ENCODE results near the gene FAM168A. TPM values are rescaled to one million over a fixed set of nuclear protein-coding genes. Genes with fewer than 3 reads are reported as not detected.

Gene FAM168A
- total and polyA plus RNA-seq, 2 experiments from 2014 or later: 6.3 to 24.5 TPM

GRCh38 chr11:73390601-73391565 lies 207.0 kb downstream of the FAM168A start:
- Histone ChIP-seq H3K9me3 (ENCODE audit: low read depth) (no peaks in the 10 kb centered on the region), H3K27me3 (no peaks in the 10 kb centered on the region), H3K4me2 (no peak overlapping the region), H3K27ac (no peak overlapping the region), H3K9me2 (replicated peaks; ENCODE audit: insufficient read depth) (no peaks in the 10 kb centered on the region), H3K36me3 (replicated peaks; ENCODE audit: insufficient read depth, low read depth) (no peaks in the 10 kb centered on the region), H4K20me1 (ENCODE audit: insufficient read depth, poor library complexity, severe bottlenecking) (no peaks in the 10 kb centered on the region), H2AFZ (no peak overlapping the region), H3K4me3 (no peak overlapping the region), H3K4me1 (ENCODE audit: insufficient read depth) (peaks cover 19% of the 10 kb centered on the region), H3K79me2 (peaks cover 5% of the 10 kb centered on the region)
- TF ChIP-seq, protein P1, sequence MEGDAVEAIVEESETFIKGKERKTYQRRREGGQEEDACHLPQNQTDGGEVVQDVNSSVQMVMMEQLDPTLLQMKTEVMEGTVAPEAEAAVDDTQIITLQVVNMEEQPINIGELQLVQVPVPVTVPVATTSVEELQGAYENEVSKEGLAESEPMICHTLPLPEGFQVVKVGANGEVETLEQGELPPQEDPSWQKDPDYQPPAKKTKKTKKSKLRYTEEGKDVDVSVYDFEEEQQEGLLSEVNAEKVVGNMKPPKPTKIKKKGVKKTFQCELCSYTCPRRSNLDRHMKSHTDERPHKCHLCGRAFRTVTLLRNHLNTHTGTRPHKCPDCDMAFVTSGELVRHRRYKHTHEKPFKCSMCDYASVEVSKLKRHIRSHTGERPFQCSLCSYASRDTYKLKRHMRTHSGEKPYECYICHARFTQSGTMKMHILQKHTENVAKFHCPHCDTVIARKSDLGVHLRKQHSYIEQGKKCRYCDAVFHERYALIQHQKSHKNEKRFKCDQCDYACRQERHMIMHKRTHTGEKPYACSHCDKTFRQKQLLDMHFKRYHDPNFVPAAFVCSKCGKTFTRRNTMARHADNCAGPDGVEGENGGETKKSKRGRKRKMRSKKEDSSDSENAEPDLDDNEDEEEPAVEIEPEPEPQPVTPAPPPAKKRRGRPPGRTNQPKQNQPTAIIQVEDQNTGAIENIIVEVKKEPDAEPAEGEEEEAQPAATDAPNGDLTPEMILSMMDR (IDR thresholded peaks at IDR 0.05; ENCODE audit: poor library complexity): no peak
- TF ChIP-seq EZH2phosphoT487 (IDR thresholded peaks at IDR 0.05; ENCODE audit: low read depth, severe bottlenecking, unreplicated experiment) (no peak), EZH2 (IDR thresholded peaks at IDR 0.05; ENCODE audit: borderline replicate concordance) (no peak)
- 95% methylated on average over 12 of the region's 12 CpGs for WGBS (ENCODE audit: low lambda C conversion rate, missing lambda C conversion rate)
- DNase-seq (ENCODE audit: low spot score): no peak

- TF ChIP-seq, protein P1 (IDR thresholded peaks at IDR 0.05; ENCODE audit: poor library complexity): no peak
- TF ChIP-seq EZH2phosphoT487 (IDR thresholded peaks at IDR 0.05; ENCODE audit: low read depth, severe bottlenecking, unreplicated experiment) (no peak), EZH2 (IDR thresholded peaks at IDR 0.05; ENCODE audit: borderline replicate concordance) (no peak)
- 87% methylated on average over 7 of the region's 7 CpGs for WGBS (ENCODE audit: low lambda C conversion rate, missing lambda C conversion rate)
- H2AFZ ChIP-seq: no peak overlapping the region
- H4K20me1 ChIP-seq (ENCODE audit: insufficient read depth, poor library complexity, severe bottlenecking): no peaks in the 10 kb centered on the region
- H3K9me3 ChIP-seq (ENCODE audit: low read depth): no peaks in the 10 kb centered on the region
- H3K4me3 ChIP-seq: no peak overlapping the region
- no peak for DNase-seq (ENCODE audit: low spot score)
- H3K79me2 ChIP-seq: peaks cover 9% of the 10 kb centered on the region
- no peak overlapping the region for H3K27ac ChIP-seq
- H3K36me3 ChIP-seq (replicated peaks; ENCODE audit: insufficient read depth, low read depth): no peaks in the 10 kb centered on the region
- no peak overlapping the region for H3K4me2 ChIP-seq
- no peaks in the 10 kb centered on the region for H3K9me2 ChIP-seq (replicated peaks; ENCODE audit: insufficient read depth)
- peaks cover 28% of the 10 kb centered on the region for H3K4me1 ChIP-seq (ENCODE audit: insufficient read depth)
- H3K27me3 ChIP-seq: no peaks in the 10 kb centered on the region
Measured at GRCh38 chr11:73389916-73390315, 208.0 kb downstream of the FAM168A start.

- peaks cover 9% of the 10 kb centered on the region for H3K79me2 ChIP-seq
- no peak for DNase-seq (ENCODE audit: low spot score)
- no peaks in the 10 kb centered on the region for H4K20me1 ChIP-seq (ENCODE audit: insufficient read depth, poor library complexity, severe bottlenecking)
- WGBS (ENCODE audit: low lambda C conversion rate, missing lambda C conversion rate): 88% methylated on average over 6 of the region's 6 CpGs
- no peak overlapping the region for H3K4me2 ChIP-seq
- TF ChIP-seq, protein P1 (IDR thresholded peaks at IDR 0.05; ENCODE audit: poor library complexity): no peak
- TF ChIP-seq EZH2 (IDR thresholded peaks at IDR 0.05; ENCODE audit: borderline replicate concordance) (no peak), EZH2phosphoT487 (IDR thresholded peaks at IDR 0.05; ENCODE audit: low read depth, severe bottlenecking, unreplicated experiment) (no peak)
- no peaks in the 10 kb centered on the region for H3K36me3 ChIP-seq (replicated peaks; ENCODE audit: insufficient read depth, low read depth)
- H3K27ac ChIP-seq: no peak overlapping the region
- H3K4me1 ChIP-seq (ENCODE audit: insufficient read depth): peaks cover 29% of the 10 kb centered on the region
- no peaks in the 10 kb centered on the region for H3K9me3 ChIP-seq (ENCODE audit: low read depth)
- H3K27me3 ChIP-seq: no peaks in the 10 kb centered on the region
- H3K4me3 ChIP-seq: no peak overlapping the region
- no peak overlapping the region for H2AFZ ChIP-seq
- no peaks in the 10 kb centered on the region for H3K9me2 ChIP-seq (replicated peaks; ENCODE audit: insufficient read depth)
Measured at GRCh38 chr11:73389134-73389525, 208.8 kb downstream of the FAM168A start.
